NCI-H82 (cell line): ENCODE measurements around the gene SLC4A1AP.
A peak's percentile ranks its signal among the peaks of the same experiment; 100 is the strongest.

ENCODE experiments used
- DNase-seq: peaks from one replicate; lab custom pipeline; 2025; lab: John Stamatoyannopoulos, UW

Gene SLC4A1AP

GRCh38 chr2:27720004-27720551 is 56.4 kb downstream of the SLC4A1AP start:
- DNase-seq = no peak

- DNase-seq = no peak
Observed at GRCh38 chr2:27721335-27721734, 57.6 kb downstream of the SLC4A1AP start.

GRCh38 chr2:27721884-27722485 is 58.3 kb downstream of the SLC4A1AP start:
- no peak for DNase-seq

GRCh38 chr2:27723372-27724144 is 59.9 kb downstream of the SLC4A1AP start:
- peak; percentile 82 for DNase-seq

GRCh38 chr2:27724191-27724590 is 60.5 kb downstream of the SLC4A1AP start:
- DNase-seq = no peak

GRCh38 chr2:27724905-27725701 is 61.4 kb downstream of the SLC4A1AP start:
- DNase-seq = no peak

GRCh38 chr2:27727257-27727656 is 63.6 kb downstream of the SLC4A1AP start:
- DNase-seq = no peak

GRCh38 chr2:27728081-27728858 is 64.6 kb downstream of the SLC4A1AP start:
- DNase-seq = no peak

- no peak for DNase-seq
Observed at GRCh38 chr2:27729198-27729597, 65.5 kb downstream of the SLC4A1AP start.

- no peak for DNase-seq
Observed at GRCh38 chr2:27729614-27730013, 65.9 kb downstream of the SLC4A1AP start.

- no peak for DNase-seq
Observed at GRCh38 chr2:27730261-27730662, 66.6 kb downstream of the SLC4A1AP start.

GRCh38 chr2:27730980-27731691 is 67.4 kb downstream of the SLC4A1AP start:
- no peak for DNase-seq

GRCh38 chr2:27734305-27734704 is 70.6 kb downstream of the SLC4A1AP start:
- no peak for DNase-seq

GRCh38 chr2:27735263-27735904 is 71.7 kb downstream of the SLC4A1AP start:
- peak; percentile 21 for DNase-seq

GRCh38 chr2:27736031-27736889 is 72.6 kb downstream of the SLC4A1AP start:
- DNase-seq = no peak

GRCh38 chr2:27736890-27737204 is 73.2 kb downstream of the SLC4A1AP start:
- DNase-seq = no peak

- no peak for DNase-seq
Observed at GRCh38 chr2:27737676-27738348, 74.1 kb downstream of the SLC4A1AP start.

- DNase-seq = no peak
Observed at GRCh38 chr2:27738349-27739057, 74.8 kb downstream of the SLC4A1AP start.

- DNase-seq = no peak
Observed at GRCh38 chr2:27739058-27739373, 75.3 kb downstream of the SLC4A1AP start.
